ENCODE measurements around the gene RPL37.
"Not testable (repeated sequence)": the region's sequence is repeated elsewhere in the genome, so short reads cannot be mapped to it uniquely, and the experiment has no call there.

The RPL37 gene

DNA sequence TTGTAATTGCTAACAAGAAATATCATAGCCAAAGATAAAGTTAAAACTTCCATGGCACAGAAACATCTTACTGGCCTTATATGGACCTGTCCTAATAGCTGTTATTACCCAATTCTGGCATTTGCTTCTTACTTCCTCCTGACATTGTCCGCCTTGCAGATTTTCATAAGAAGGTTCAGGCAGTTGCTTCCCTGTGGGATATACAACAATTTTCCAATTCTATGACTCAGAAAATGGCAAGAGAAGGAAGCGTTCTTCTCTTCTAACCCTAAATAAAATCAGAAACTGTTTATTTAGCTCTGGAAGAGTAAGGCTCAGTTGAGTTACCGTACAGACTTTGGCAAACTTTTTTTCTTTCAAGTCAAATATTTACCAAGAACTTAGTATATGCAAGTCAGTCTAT lies 38.5 kb downstream of the RPL37 start:
- DNase-seq (ENCODE audit: low read depth) = no peak

DNA sequence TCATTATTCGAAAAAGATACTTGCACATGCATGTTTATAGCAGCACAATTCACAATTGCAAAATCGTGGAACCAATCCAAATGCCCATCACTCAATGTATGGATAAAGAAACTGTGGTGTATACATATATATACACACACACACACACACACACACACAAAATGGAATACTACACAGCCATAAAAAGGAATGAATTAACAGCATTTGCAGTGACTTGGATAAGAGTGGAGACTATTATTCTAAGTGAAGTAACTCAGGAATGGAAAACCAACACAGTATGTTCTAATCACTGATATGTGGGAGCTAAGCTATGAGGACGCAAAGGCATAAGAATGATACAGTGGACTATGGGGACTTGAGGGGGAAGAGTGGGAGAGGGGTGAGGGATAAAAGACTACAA lies 40.1 kb downstream of the RPL37 start:
- DNase-seq (ENCODE audit: low read depth) = not testable (repeated sequence)

DNA sequence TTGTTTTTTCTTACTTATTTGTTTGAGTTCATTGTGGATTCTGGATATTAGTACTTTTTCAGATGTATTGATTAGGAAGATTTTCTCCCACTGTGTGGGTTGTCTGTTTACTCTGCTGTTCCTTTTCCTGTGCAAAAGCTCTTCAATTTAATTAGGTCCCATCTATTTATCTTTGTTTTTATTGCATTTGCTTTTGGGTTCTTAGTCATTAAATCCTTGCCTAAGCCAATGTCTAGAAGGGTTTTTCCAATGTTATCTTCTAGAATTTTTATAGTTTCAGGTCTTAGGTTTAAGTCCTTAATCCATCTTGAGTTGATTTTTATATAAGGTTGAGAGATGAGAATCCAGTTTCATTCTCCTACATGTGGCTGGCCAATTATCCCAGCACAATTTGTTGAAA lies 40.7 kb downstream of the RPL37 start:
- DNase-seq (ENCODE audit: low read depth) = not testable (repeated sequence)

DNA sequence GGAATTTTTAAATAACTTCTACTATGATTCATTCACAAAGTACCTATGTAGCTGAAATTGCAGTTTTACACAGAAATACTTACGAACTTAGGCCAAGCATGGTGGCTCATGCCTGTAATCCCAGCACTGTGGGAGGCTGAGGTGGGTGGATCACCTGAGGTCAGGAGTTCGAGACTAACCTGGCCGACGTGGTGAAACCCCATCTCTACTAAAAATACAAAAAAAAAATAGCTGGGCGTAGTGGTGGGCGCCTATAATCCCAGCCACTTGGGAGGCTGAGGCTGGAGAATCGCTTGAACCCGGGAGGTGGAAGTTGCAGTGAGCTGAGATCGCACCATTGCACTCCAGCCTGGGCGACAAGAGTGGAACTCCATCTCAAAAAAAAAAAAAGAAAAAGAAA lies 42.3 kb downstream of the RPL37 start:
- not testable (repeated sequence) for DNase-seq (ENCODE audit: low read depth)

DNA sequence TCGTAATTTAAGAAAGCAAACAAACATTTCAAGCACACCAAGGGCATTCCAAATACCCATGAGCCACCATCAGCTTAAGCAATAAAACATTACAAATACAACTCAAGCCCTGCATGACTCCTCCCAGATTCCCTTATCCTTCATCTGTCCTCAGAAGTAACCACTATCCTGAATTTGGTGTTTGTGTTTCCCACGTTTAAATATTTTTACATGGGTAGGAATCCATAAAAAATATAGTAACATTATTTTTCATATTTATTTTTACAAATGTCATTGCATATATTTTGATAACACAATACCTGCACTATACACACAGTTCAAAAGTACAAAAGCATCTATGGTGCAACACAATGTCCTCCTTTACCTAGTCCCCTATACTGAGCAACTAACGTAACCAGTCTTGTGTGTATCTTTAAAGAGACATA lies 43.3 kb downstream of the RPL37 start:
- DNase-seq (ENCODE audit: low read depth) = no peak

DNA sequence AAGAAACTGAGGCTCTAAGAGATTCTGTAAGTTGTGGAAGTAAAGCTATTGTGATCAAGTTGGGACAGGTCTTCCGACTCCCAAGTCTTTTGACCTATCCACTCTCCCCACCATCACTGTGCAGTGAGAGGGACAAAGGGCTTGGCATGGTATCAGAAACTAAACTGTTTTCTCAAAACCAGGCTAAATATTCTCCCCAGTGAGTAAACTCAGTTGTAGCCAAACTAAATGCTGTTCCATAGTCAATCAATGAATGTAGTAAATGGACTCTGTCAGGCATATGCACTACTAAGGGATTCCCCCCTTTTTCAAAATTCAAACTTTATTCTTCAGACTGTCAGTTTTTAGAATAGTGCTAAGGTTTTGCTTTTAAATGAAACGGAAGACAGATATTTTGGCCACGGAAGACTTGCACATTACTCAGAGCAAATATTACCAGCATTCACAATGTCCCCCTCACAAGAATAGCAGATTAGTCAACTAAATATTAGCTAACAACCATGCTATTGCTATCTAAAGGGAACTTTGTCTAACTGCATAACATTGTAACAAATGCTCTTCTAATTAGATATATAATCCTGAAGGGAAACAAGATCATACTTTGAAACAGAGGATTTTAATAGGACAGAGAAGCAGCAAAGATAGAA lies 44.0 kb downstream of the RPL37 start:
- DNase-seq (ENCODE audit: low read depth) = no peak

DNA sequence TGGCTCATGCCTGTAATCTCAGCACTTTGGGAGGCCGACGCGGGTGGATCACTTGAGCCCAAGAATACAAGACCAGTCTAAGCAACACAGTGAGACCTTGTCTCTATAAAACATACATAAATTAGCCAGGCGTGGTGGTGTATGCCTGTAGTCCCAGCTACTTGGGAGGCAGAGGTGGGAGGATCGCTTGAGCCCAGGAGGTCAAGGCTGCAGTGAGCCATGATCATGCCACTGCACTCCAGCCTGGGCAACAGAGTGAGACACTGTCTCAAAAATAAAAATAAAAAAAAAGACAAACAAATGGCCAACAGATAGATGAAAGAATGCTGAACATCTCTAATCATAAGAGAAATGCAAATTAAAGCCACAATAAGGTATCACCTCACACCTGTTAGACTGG lies 46.1 kb downstream of the RPL37 start:
- DNase-seq (ENCODE audit: low read depth) = not testable (repeated sequence)

DNA sequence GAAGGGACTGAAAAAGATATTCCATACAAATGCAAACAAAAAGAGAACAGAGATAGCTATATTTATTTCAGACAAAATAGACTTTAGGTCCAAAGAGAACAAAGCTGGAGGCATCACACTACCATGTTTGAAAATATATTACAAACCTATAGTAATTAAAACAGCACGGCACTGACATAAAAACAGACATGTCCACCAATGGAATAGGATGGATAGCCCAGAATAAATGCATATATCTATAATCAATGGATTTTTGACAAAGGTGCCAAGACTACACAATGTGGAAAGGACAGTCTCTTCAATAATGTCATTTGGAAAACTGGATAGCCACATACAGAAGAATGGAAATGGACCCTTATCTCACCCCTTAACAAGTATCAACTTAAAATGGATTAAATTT lies 47.0 kb downstream of the RPL37 start:
- no peak for DNase-seq (ENCODE audit: low read depth)

DNA sequence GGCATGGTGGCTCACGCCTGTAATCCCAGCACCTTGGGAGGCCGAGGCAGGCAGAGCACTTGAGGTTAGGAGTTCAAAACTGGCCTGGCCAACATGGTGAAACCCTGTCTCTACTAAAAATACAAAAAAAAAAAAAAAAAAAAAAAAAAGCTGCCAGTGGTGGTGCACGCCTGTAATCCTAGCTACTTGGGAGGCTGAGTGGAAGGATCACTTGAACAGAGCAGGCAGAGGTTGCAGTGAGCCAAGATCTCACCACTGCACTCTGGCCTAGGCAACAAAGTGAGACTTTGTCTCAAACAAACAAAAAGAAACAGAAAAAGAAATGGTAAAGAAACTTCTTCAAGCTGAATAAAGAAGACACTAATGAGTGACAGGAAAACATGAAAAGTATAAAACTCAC lies 48.4 kb downstream of the RPL37 start:
- DNase-seq (ENCODE audit: low read depth) = not testable (repeated sequence)

DNA sequence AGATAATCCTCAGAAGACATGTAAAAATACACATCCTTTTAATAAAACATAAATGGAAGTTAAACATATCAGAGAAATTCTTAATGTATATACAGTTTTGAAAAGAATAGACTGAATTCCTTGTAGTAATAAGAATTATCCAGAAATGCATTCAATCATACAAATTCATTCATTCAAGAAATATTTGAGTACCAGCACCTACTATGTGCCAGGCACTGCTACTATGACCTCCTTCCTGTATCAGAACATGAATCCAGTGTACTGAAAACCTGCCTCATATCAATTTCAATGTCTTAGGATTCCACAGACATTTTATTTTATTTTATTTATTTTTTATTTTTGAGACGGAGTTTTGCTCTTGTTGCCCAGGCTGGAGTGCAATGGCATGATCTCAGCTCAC lies 50.1 kb downstream of the RPL37 start:
- DNase-seq (ENCODE audit: low read depth) = no peak

DNA sequence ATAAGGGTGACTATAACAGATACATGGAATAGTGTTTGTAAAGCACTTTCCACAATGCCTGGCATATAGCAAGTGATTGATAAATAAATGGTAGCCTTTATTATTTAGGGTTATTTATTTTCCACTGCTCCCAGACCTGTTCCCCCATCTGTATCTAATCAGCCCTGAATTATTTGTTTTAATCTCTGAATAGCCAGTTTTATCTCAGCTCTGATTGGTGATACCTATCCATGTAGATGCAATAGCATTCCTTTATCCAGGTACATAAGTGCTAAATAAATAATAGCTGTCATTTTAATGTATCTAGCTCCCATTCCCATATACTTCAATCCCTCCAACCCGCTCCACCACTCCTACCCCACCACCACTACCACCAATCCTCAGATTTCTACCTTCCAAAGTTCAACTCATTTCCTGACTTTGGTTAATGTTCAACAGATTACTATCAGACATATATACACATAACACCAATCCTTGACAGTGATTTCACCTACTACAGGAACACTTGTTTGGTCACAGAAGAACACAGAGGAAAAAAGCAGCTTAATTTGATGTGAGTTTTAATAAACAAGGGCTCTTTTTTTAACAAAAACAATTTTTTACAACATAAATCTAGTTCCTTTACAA lies 50.9 kb downstream of the RPL37 start:
- DNase-seq (ENCODE audit: low read depth) = no peak

DNA sequence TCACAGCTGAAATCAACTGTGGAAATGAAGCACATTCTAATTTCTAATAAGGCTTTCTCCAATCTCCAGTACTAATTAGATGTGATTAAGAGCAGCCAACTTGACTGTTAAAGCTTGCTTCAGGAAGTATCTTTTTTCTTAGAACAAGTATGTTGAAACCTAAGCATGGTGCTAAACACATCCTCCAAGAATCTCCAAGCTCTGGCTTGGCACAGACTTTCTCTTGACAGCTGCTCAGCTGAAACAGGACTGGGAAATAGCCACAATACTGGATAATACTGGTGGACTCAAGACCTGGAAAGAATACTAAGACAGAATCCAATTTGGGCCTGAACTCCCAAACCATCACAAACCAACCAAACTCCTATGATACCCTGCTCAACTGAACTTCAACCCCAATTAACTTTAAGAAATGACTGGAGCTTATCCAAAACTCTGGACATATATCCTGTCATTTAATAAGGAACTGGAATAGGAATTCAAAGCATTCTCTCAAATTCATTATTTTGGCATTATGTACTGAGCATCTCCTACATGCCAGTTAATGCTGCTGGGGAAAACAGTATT lies 53.1 kb downstream of the RPL37 start:
- no peak for DNase-seq (ENCODE audit: low read depth)

DNA sequence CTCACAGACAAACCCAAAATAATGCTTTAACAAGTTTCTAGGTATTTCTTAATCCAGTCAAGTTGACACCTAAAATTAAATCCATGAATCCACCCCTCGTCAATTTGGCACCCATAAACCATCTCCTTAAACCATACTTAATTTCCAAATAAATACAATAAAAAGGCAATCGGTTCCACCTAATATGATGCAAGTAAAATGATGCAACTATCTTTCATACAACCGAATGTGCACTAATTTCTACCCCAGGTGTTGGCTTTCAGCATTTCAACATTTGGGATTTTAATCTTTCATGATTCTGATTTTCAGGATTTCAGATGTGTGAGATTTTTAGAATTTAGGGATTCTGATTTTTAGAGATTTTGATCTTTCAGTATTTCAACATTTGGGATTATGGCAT lies 54.2 kb downstream of the RPL37 start:
- DNase-seq (ENCODE audit: low read depth) = no peak

DNA sequence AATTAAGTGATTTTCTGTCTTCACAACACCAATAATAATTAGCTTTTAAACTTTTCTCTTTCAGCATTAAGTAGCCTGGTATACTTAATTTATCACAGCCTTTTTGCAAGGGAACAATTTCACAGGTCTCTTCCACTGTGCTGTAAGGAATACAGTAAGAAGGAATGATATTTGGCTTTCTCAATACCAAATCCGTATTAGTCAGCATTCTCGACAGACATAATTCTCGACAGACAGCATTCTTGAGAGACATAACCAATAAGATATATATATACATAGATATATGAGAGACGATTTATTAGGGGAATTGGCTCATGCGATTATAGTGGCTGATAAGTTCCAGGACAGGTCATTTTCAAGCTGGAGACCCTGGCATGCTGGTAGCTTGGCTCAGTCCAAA lies 54.8 kb downstream of the RPL37 start:
- DNase-seq (ENCODE audit: low read depth) = no peak

DNA sequence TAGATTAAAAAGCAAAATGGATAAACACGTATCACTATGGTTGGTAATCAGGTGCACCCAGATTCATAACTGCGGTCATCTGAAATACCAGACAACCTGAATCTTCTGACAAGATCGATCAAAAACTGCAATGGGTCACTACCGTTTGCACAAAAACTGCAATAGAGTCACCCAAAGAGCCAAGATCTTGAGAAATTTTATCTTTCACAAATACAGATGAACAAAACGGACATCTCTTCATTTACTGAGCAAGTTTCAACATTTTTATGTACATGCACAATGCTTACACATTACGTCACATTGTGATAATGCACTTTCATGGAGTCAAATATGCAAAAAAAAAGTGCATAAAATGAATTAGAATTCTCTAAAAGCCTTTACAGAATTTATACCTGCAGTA lies 55.5 kb downstream of the RPL37 start:
- no peak for DNase-seq (ENCODE audit: low read depth)

DNA sequence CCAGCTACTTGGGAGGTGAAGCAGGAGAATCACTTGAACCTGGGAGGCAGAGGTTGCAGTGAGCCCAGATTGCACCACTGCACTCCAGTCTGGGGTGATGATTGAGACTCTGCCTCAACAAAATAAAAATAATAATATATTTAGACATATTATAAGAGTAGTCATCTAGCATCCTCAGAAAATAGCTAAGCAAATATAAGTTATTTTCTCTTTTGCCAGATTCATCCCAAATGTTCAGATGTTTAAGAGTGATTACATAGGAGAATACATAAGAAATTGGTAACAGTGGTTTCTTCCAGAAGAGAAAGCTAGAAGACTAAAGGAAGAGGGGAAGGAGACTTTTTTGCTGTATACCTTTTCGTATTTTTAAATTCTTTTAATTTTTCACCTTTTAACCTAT lies 56.9 kb downstream of the RPL37 start:
- DNase-seq (ENCODE audit: low read depth) = no peak

DNA sequence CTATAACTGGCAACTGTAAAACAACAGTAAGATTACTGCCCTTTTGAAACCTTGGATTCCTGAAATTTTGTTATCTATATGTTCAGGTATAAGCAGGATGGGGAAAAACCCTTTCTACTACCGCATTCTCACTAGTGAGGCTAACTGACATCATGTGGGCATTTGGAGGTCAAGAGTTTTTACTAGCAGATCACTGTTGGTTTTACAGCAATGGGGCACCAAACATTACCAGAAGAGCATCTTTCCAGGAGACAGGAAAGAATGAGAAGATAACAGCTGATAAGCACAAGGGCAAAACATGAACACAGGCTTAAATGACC lies 58.4 kb downstream of the RPL37 start:
- no peak for DNase-seq (ENCODE audit: low read depth)

DNA sequence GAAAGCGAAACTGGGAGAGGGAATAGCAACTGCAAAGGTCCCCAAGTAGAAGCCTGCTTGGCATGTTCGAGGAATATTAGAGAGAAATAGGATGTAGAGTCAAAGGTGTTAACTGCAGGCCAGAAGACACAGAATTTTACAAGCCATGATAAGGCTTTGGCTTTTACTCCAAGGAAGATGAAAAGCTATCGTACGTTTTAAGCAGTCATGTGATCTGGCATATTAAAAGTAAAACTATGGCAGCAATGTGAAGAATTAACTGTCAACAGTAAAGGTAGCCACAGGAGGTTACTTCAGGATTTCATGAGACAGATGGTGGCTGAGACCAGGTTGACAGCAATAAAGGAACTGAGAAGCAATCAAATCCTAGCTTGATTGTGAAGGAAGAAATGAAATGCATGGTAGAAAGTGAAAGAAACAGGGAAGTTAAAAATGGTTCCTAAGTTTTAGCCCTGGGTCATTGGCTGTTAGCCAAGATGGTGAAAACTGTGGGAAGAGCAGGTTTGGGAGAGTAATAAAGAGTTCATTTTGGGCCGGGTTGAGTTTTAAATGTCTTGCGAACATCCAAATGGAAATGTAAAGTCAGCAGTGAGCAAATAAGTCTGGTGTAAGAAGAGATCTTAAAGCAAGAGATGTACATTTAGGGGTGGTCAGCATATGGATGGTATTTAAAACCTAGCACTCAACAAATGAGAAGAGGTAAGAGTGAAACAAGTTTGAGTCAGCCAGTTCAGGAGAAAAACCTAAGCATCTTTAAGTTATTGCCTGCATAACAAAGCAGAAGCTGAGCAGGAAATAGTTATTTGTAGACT lies 59.0 kb downstream of the RPL37 start:
- DNase-seq (ENCODE audit: low read depth) = no peak
